MM.1S (cell line): ENCODE measurements around the gene AKTIP.

Experiments used
- CTCF ChIP-seq: fragments of 300-600 bp; sonication (generic); IDR thresholded peaks from 2 replicates; pipeline ENCODE4 v1.5.1; 2016; ENCODE audit warnings: antibody characterized with exemption, low read length, mixed read lengths
- EZH2phosphoT487 ChIP-seq: fragments of 300-600 bp; sonication (generic); IDR thresholded peaks from 2 replicates; pipeline ENCODE4 v1.6.1; 2018; ENCODE audit warnings: antibody characterized with exemption, low read length

- no peak for TF ChIP-seq CTCF
- TF ChIP-seq EZH2phosphoT487 = no peak
These were observed 24.0 kb downstream of the AKTIP start for GRCh38 chr16:53478965-53479364.
